ENCODE results near the gene ATP1A1.

Gene ATP1A1

GRCh38 chr1:116415200-116415698 is 42.2 kb downstream of the ATP1A1 start:
- DNase-seq (ENCODE audit: low spot score): no peak

GRCh38 chr1:116415699-116416533 is 42.9 kb downstream of the ATP1A1 start:
- no peak for DNase-seq (ENCODE audit: low spot score)

GRCh38 chr1:116416854-116417513 is 43.9 kb downstream of the ATP1A1 start:
- no peak for DNase-seq (ENCODE audit: low spot score)

- no peak for DNase-seq (ENCODE audit: low spot score)
These were observed 44.6 kb downstream of the ATP1A1 start for GRCh38 chr1:116417678-116418077.

- DNase-seq (ENCODE audit: low spot score): peak; percentile 89
These were observed 45.2 kb downstream of the ATP1A1 start for GRCh38 chr1:116418091-116418830.

- DNase-seq (ENCODE audit: low spot score): no peak
These were observed 47.6 kb downstream of the ATP1A1 start for GRCh38 chr1:116420417-116421200.

GRCh38 chr1:116424438-116424837 is 51.4 kb downstream of the ATP1A1 start:
- no peak for DNase-seq (ENCODE audit: low spot score)

GRCh38 chr1:116424863-116425262 is 51.8 kb downstream of the ATP1A1 start:
- no peak for DNase-seq (ENCODE audit: low spot score)

- DNase-seq (ENCODE audit: low spot score): no peak
These were observed 52.9 kb downstream of the ATP1A1 start for GRCh38 chr1:116425987-116426386.

- no peak for DNase-seq (ENCODE audit: low spot score)
These were observed 53.4 kb downstream of the ATP1A1 start for GRCh38 chr1:116426401-116426800.

GRCh38 chr1:116428576-116428975 is 55.5 kb downstream of the ATP1A1 start:
- DNase-seq (ENCODE audit: low spot score): no peak

- no peak for DNase-seq (ENCODE audit: low spot score)
These were observed 56.9 kb downstream of the ATP1A1 start for GRCh38 chr1:116429821-116430374.

- no peak for DNase-seq (ENCODE audit: low spot score)
These were observed 58.9 kb downstream of the ATP1A1 start for GRCh38 chr1:116431870-116432500.

GRCh38 chr1:116432655-116433265 is 59.7 kb downstream of the ATP1A1 start:
- DNase-seq (ENCODE audit: low spot score): no peak

GRCh38 chr1:116433275-116434257 is 60.5 kb downstream of the ATP1A1 start:
- no peak for DNase-seq (ENCODE audit: low spot score)

GRCh38 chr1:116434849-116435248 is 61.8 kb downstream of the ATP1A1 start:
- no peak for DNase-seq (ENCODE audit: low spot score)

GRCh38 chr1:116435806-116436610 is 63.0 kb downstream of the ATP1A1 start:
- DNase-seq (ENCODE audit: low spot score): no peak

GRCh38 chr1:116436611-116436970 is 63.5 kb downstream of the ATP1A1 start:
- DNase-seq (ENCODE audit: low spot score): no peak

GRCh38 chr1:116439701-116440100 is 66.7 kb downstream of the ATP1A1 start:
- no peak for DNase-seq (ENCODE audit: low spot score)
